ENCODE measurements around the gene PRR36. TPM values are rescaled to one million over a fixed set of nuclear protein-coding genes. Genes with fewer than 3 reads are reported as not detected.

The PRR36 gene
- total and polyA plus RNA-seq, 10 donors = 0.02 to 0.43 (median 0.09) TPM; not detected in 3

DNA sequence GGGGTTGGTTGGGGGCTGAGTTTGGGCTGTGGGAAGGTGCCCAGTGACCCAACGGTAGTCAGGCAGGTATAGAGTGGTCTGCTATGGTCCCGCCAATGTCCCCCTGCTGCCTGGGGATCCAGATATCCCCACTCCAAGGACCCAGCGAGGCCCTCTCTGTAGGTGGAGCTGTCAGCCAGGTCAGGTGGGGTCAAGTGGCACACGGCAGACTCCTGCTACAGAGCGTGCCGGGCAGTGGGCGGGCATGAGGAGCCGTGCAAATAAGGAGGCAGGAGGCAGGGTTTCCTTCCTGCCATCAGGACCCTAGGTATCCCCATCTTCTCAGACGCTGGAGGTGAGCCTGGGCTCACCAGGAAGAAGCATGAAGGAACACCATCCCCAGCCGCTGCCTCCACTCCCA lies 29.2 kb downstream of the PRR36 start:
- no peak for TF ChIP-seq POLR2AphosphoS5 (IDR thresholded peaks at IDR 0.05)
- TF ChIP-seq, protein P1, sequence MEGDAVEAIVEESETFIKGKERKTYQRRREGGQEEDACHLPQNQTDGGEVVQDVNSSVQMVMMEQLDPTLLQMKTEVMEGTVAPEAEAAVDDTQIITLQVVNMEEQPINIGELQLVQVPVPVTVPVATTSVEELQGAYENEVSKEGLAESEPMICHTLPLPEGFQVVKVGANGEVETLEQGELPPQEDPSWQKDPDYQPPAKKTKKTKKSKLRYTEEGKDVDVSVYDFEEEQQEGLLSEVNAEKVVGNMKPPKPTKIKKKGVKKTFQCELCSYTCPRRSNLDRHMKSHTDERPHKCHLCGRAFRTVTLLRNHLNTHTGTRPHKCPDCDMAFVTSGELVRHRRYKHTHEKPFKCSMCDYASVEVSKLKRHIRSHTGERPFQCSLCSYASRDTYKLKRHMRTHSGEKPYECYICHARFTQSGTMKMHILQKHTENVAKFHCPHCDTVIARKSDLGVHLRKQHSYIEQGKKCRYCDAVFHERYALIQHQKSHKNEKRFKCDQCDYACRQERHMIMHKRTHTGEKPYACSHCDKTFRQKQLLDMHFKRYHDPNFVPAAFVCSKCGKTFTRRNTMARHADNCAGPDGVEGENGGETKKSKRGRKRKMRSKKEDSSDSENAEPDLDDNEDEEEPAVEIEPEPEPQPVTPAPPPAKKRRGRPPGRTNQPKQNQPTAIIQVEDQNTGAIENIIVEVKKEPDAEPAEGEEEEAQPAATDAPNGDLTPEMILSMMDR (IDR thresholded peaks at IDR 0.05 in 8 of 11, conservative IDR thresholded peaks at IDR 0.05 in 3 of 11) = no peak
- no peak for TF ChIP-seq POLR2A (IDR thresholded peaks at IDR 0.05)
- no peak overlapping the region for H3K27ac ChIP-seq
- WGBS, 5 donors = 58 to 84% (median 79%) methylated on average over 3 to 10 of the region's 10 CpGs
- H3K4me3 ChIP-seq = no peak overlapping the region
- peaks cover 0 to 22% (median 0%) of the 10 kb centered on the region in 6 donors for H3K36me3 ChIP-seq
- intact Hi-C loops (cut with DNase I; ENCODE audit: low total_unique reads) = no loop called here
- H3K4me1 ChIP-seq = peaks cover 0 to 9% (median 0%) of the 10 kb centered on the region in 6 donors
- DNase-seq = no peak
- no peaks in the 10 kb centered on the region for H3K9me3 ChIP-seq
- H3K27me3 ChIP-seq (replicated peaks in 1 of 7) = no peaks in the 10 kb centered on the region

DNA sequence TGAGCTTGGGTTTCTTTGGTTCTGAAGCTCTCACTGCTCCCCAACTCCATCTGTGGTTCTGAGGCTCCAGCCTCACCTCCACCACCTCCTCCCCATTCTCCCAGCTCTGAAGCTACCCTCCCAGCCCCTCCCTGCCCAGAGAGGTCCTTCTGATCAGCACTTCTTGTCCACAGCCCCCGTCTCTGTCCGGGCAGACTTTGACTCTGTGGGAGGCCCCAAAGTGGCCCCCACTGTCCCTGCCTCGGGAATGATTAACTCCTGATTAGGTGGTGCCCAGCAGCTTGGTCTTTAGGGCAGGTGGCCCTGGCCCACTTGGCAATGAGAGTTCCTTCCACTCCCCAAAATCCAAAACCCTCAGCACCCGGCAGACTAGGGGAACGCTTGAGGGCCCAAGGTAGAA lies 29.8 kb downstream of the PRR36 start:
- DNase-seq = no peak
- TF ChIP-seq, protein P1 (IDR thresholded peaks at IDR 0.05 in 8 of 11, conservative IDR thresholded peaks at IDR 0.05 in 3 of 11) = no peak
- no peak for TF ChIP-seq POLR2AphosphoS5 (IDR thresholded peaks at IDR 0.05)
- no peak for TF ChIP-seq POLR2A (IDR thresholded peaks at IDR 0.05)
- Histone ChIP-seq H3K9me3 (no peaks in the 10 kb centered on the region), H3K4me3 (no peak overlapping the region), H3K36me3 (peaks cover 0 to 16% (median 0%) of the 10 kb centered on the region in 6 donors), H3K4me1 (peaks cover 0 to 9% (median 0%) of the 10 kb centered on the region in 6 donors), H3K27ac (no peak overlapping the region), H3K27me3 (replicated peaks in 1 of 7) (no peaks in the 10 kb centered on the region)
- intact Hi-C loops (cut with DNase I; ENCODE audit: low total_unique reads) = no loop called here
- WGBS, 5 donors = 90 to 94% (median 93%) methylated on average over 5 of the region's 5 CpGs; no CpG with 5 or more reads in 1 of the 5 donors

DNA sequence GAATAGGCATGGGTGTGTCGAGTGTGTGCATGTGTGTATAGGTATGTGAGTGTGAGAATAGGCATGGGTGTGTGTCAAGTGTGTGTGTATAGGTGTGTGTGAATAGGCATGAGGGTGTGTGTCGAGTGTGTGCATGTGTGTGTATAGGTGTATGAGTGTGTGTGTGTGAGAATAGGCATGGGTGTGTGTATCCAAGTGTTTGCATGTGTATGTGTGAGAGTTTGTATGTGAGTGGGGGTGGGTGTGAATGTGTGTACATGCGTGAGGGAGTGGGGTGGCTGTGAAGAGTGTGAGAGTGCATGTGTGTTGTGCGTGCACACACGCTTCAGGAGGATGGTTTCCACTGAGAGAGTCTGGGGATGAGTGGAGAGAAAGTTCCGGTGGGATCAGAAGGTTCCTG lies 30.7 kb downstream of the PRR36 start:
- TF ChIP-seq POLR2AphosphoS5 (IDR thresholded peaks at IDR 0.05) (no peak), POLR2A (IDR thresholded peaks at IDR 0.05) (no peak)
- TF ChIP-seq, protein P1 (IDR thresholded peaks at IDR 0.05 in 8 of 11, conservative IDR thresholded peaks at IDR 0.05 in 3 of 11) = no peak
- intact Hi-C loops (cut with DNase I; ENCODE audit: low total_unique reads) = no loop called here
- WGBS, 5 donors = 90 to 97% (median 93%) methylated on average over 6 of the region's 6 CpGs

DNA sequence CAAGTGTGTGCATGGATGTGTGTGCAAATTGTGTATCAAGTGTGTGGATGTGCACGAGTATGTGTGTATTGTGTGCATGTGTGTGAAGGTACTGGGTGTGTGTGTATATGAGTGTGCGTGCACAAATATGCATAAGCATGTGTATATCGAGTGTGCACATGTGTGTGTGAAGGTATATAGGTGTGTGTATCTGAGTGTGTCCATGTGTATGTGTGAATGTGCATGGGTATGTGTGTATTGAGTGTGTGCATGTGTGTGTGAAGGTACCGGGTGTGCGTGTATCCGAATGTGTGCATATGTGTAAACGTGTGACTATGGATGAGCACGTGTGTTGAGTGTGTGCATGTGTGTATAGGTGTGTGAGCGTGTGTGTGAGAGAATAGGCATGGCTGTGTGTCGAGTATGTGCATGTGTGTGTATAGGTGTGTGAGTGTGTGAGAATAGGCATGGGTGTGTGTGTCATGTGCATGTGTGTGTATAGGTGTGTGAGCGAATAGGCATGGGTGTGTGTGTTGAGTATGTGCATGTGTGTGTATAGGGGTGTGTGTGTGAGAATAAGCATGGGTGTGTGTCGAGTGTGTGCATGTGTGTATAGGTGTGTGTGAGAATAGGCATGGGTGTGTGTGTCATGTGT lies 31.4 kb downstream of the PRR36 start:
- intact Hi-C loops (cut with DNase I; ENCODE audit: low total_unique reads) = no loop called here
- 94 to 98% (median 96%) methylated on average over 12 of the region's 12 CpGs for WGBS, 5 donors
- no peak for DNase-seq
- TF ChIP-seq POLR2A (IDR thresholded peaks at IDR 0.05) (no peak), POLR2AphosphoS5 (IDR thresholded peaks at IDR 0.05) (no peak)
- TF ChIP-seq, protein P1 (IDR thresholded peaks at IDR 0.05 in 8 of 11, conservative IDR thresholded peaks at IDR 0.05 in 3 of 11) = no peak
- H3K27me3 ChIP-seq (replicated peaks in 1 of 7) = no peaks in the 10 kb centered on the region
- peaks cover 0 to 9% (median 0%) of the 10 kb centered on the region in 6 donors for H3K4me1 ChIP-seq
- no peak overlapping the region for H3K27ac ChIP-seq
- no peaks in the 10 kb centered on the region for H3K9me3 ChIP-seq
- peaks cover 0 to 3% (median 0%) of the 10 kb centered on the region in 6 donors for H3K36me3 ChIP-seq
- H3K4me3 ChIP-seq = no peak overlapping the region

More for the DNA sequence above, 30.7 kb downstream of the PRR36 start:
- no peak overlapping the region for H3K27ac ChIP-seq
- no peaks in the 10 kb centered on the region for H3K9me3 ChIP-seq
- H3K4me1 ChIP-seq = peaks cover 0 to 9% (median 0%) of the 10 kb centered on the region in 6 donors
- H3K4me3 ChIP-seq = no peak overlapping the region
- H3K27me3 ChIP-seq (replicated peaks in 1 of 7) = no peaks in the 10 kb centered on the region
- no peak for DNase-seq
- peaks cover 0 to 7% (median 0%) of the 10 kb centered on the region in 6 donors for H3K36me3 ChIP-seq
